Endometrial microvascular endothelial cells (primary cell): ENCODE data around the gene PROP1. TPM values are rescaled to one million over a fixed set of nuclear protein-coding genes. Genes with fewer than 3 reads are reported as not detected.
"Not testable (repeated sequence)": the region's sequence is repeated elsewhere in the genome, so short reads cannot be mapped to it uniquely, and the experiment has no call there.

Experiments used
- in situ Hi-C: cut with HindIII; loops from 2 replicates; pipeline ENCODE4 v1.10.0; 2017; ENCODE audit warnings: low sequenced_read_pairs, low pct_unique_long_range_greater_than_20kb; ENCODE audit errors: inconsistent ontology term
- total RNA-seq: library from RNA; depleted of rRNA; stranded (reverse); fragments of >200 nt; gene quantifications from one replicate; pipeline ENCODE4 v1.2.3, GENCODE V29; 2015; ENCODE audit errors: inconsistent ontology term

PROP1 gene
- total RNA-seq, 1 donor from 2014 or later = not detected

DNA sequence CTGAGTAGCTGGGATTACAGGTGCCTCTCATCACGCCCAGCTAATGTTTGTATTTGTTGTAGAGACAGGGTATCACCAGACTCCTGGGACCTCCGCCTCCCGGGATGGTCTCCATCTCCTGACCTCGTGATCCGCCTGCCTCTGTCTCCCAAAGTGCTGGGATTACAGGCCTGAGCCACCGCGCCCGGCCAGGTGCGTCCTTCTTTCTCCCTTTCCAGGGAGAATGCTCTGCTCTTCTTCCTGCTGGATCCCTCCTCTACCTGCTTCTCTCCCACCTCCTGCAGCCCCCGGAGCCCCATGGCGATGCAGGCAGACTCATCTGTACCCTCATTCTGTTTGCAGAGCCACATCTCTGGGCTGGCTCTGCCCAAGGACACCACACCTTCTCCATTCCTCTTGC, 42.9 kb downstream of the PROP1 start:
- in situ Hi-C loops = not testable (repeated sequence)

DNA sequence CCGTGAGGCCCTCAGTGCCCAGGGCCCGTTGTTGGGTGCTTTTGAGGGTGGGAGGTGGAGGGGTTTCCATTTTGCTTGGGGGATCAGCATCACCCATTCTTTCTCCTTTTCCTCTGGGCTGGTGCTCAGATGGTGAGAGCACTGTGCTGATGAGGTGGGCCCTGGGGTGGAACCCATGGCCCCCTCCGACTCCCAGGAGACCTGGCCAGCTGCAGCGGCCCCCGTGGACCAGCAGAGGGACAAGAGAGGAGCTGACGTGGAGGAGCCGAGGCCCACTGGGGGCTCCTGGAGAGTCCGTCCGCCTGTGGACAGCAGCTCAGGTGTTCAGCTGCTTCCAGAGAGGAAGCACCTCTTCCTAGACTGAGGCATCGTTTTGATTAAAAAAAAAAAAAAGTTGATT, 46.4 kb downstream of the PROP1 start:
- in situ Hi-C loops = not testable (repeated sequence)

DNA sequence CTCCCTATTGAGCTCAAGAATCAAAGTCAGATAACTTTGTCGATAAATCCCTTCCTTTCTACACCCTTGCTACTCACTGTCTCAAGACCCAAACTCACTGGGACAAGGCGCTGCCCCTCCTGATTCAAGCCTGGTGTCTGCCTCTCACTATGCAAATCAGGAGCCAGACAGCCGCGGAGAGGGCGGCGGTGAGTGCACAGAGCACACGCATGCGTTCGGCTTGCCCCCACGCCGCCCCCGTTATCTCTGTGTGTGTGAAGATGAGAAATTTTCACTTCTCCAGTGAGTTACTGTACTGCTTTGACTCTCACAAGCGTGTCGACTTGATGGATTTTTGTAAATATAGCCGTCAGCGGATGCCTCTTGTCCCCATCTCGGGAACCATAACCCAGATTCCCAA, 47.0 kb downstream of the PROP1 start:
- in situ Hi-C loops = not testable (repeated sequence)

DNA sequence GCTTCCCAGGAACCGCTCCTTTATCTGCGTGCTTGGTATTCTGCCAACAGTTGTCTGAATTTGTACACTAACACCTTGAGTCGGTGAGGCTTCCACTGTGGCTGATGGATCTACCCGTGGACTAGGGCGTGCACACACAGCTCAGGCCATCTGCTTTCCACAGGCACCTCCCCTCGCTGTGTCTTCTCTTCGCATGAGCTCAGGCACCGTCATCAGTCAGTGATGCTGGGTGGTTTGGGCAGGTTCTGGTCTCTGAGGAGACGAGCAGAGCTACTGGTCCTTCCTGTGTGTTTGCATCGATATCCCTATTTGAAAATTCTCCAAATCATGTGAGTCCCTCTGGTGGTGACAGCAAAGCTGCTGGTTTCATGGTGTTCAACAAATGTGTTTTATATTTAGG, 48.1 kb downstream of the PROP1 start:
- in situ Hi-C loops = not testable (repeated sequence)

DNA sequence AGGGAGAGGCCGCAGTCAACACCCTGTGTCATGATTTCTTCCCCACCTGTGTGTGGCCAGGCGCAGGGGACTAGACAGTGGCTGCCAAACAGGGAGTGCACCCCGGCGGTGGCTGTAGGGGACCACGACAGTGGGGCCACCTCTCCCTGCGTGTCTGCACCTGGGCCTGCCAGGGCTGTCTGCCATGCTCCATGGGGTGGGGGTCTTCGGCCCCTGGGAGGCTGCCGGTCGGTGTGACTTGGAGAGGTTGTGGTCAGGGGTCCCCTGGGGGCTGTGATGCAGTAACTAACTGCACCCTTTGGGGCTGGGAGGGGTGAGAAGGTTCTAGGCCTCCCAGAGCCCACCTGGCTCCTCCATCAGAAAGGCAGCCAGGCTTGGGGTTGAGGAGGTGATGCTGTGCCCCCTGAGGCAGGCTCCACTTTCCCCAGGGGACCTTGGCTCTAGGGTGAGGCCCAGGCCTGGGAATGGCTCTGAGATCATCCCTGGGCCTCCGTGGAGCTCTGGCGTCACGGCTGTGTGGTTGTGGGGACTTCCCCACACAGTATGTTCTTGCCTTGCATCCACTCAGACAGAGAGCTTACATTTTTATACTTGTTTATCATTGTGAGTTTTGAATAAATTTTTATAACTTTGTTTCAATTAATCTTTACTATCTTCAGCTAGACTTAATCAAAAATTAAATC, 50.3 kb downstream of the PROP1 start:
- in situ Hi-C loops = not testable (repeated sequence)

DNA sequence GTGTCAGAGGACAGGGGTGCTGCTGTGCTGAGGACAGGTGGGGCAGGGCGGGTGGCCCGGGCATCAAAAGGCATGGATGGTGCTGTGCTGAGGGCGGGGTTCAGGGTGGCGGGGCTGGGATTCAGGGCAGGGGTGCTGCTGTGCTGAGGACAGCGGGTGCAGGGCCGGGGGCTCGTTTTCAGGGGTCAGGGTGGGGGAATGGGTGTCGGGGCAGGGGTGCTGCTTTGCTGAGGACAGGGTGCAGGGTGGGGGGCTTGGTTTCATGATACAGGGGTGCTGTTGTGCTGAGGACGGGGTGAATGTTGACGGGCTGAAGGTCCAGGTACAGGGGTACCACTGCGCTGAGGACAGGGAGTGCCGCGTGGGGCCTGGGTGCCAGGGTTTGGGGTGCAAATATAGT, 50.9 kb downstream of the PROP1 start:
- in situ Hi-C loops = not testable (repeated sequence)

DNA sequence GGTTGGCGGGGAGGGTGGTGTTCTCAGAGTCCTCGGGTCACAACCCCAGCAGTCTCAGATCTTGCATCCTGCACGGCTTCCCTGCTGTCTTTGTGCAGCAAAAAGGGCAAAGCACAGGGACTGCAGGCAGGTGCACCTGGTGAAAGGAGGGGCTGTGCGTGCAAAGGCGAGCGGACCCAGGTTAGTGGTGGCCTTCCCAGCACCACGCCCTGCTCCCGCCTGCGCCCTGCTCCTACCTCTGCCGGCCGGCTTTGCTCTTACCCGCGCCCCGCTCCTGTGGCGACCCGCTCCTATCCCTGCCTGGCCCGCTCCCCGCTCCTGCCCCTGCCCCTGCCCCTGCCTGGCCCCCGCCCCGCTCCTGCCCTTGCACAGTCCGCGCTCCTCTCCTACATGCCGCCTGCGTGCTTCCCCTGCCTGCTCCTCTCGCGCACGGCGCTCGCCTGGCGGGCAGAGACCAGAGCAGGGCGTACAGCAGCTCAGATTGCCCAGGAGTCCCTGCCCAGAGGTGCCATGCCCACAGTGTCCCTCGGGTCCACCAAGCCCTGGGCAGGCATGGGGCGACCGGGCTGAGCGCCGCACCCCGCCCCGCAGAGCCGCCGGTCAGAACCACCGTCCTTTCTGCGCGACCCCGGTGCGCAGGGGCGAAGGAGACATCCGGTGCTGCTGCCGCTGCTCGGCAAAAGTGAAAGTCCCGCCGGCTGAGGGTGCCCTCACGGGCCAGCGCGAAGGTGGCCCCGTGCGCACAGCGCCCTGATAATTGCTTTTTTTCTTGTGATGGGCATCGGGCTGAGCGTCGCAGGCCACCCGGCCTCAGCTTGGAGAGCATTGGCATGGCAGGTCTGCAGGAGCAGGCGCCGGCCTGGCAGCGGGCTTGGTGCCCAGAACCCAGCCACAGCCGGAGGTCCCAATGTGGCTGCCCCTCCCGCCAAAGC, 52.0 kb downstream of the PROP1 start:
- in situ Hi-C loops = not testable (repeated sequence)

DNA sequence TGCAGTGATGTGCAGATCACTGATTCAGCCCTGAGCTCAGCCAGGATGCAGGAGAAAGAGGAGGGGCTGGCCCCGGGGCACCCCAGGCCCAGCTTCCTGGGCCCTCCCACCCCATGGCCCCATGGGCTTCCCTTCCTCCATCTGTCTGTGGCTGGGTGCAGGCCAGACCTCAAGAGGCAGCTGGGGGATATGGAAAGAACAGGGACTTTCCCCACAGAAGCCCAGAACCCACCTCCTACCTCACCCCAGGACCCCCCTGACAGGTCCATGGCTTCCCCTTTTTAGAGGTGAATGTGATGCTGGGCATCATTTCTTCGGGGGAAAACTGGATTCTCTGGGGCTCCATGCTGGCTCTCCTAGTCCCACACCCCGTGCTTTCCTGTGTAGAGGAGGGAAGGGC, 53.1 kb downstream of the PROP1 start:
- in situ Hi-C loops = not testable (repeated sequence)

Other genes starting within 250 kb of the PROP1 start
- gene FAM153A, start 213.3 kb downstream of the PROP1 start, total RNA-seq = not detected
- 11.2 TPM for gene N4BP3, start 117.3 kb upstream of the PROP1 start, total RNA-seq
- gene RMND5B, start 134.8 kb upstream of the PROP1 start, total RNA-seq = 21.2 TPM
- 813 TPM for gene NHP2, start 157.6 kb upstream of the PROP1 start, total RNA-seq
- gene GMCL2, start 191.1 kb upstream of the PROP1 start, total RNA-seq = not detected
- gene HNRNPAB, start 208.3 kb upstream of the PROP1 start, total RNA-seq = 169 TPM
- 23.1 TPM for gene PHYKPL, start 236.6 kb upstream of the PROP1 start, total RNA-seq